ENCODE results near the gene GGA1. TPM values are rescaled to one million over a fixed set of nuclear protein-coding genes. Genes with fewer than 3 reads are reported as not detected.

Gene GGA1
- total RNA-seq, 1 donor from 2014 or later: 43.1 TPM

GRCh38 chr22:37640591-37641560 is 32.2 kb downstream of the GGA1 start:
- no peaks in the 10 kb centered on the region for H3K9me3 Mint-ChIP-seq (ENCODE audit: unreplicated experiment)
- H4K20me1 ChIP-seq (ENCODE audit: insufficient read depth, low read length): peaks cover 10% of the 10 kb centered on the region
- peaks cover 18% of the 10 kb centered on the region for H3K4me1 Mint-ChIP-seq (ENCODE audit: low read depth, unreplicated experiment)
- peaks cover 4% of the 10 kb centered on the region for H3K36me3 Mint-ChIP-seq (ENCODE audit: low read depth, unreplicated experiment)
- H3K27me3 Mint-ChIP-seq (ENCODE audit: low read depth, unreplicated experiment): no peaks in the 10 kb centered on the region
- no peaks in the 10 kb centered on the region for H3K9me3 ChIP-seq (ENCODE audit: insufficient read depth, low read depth, low read length)
- H3K27ac ChIP-seq (ENCODE audit: low read depth, low read length): no peak overlapping the region
- no peaks in the 10 kb centered on the region for H3K27me3 ChIP-seq (ENCODE audit: insufficient read depth, low read length)
- H3K4me1 ChIP-seq (ENCODE audit: insufficient read depth, low read length): peaks cover 27% of the 10 kb centered on the region
- H3K9ac ChIP-seq (ENCODE audit: low read length): peak overlapping the region; percentile 75
- FAIRE-seq (no peak), DNase-seq (ENCODE audit: low read depth) (no peak)
- H3K36me3 ChIP-seq (ENCODE audit: insufficient read depth, low read length): no peaks in the 10 kb centered on the region
- peak overlapping the region; percentile 57 for H3K4me3 ChIP-seq (ENCODE audit: insufficient read depth, low read depth, low read length)
- H3K79me2 ChIP-seq (ENCODE audit: insufficient read depth, low read length): peaks cover 4% of the 10 kb centered on the region
- TF ChIP-seq CTCF (IDR thresholded peaks at IDR 0.05; ENCODE audit: insufficient read depth, low read depth, low read length): no peak
- TF ChIP-seq EZH2 (IDR thresholded peaks at IDR 0.05; ENCODE audit: insufficient read depth, low read length): no peak
- H3K4me3 Mint-ChIP-seq (ENCODE audit: unreplicated experiment): peak overlapping the region; percentile 87
- H3K4me2 ChIP-seq (ENCODE audit: low read length): peak overlapping the region; percentile 97
- no peak overlapping the region for H3K27ac Mint-ChIP-seq (ENCODE audit: unreplicated experiment)
- H2AFZ ChIP-seq (ENCODE audit: low read depth, low read length): no peak overlapping the region

- no peak overlapping the region for H3K27ac Mint-ChIP-seq (ENCODE audit: unreplicated experiment)
- no peak overlapping the region for H2AFZ ChIP-seq (ENCODE audit: low read depth, low read length)
- no peaks in the 10 kb centered on the region for H3K27me3 ChIP-seq (ENCODE audit: insufficient read depth, low read length)
- no peaks in the 10 kb centered on the region for H3K36me3 ChIP-seq (ENCODE audit: insufficient read depth, low read length)
- no peak overlapping the region for H3K9ac ChIP-seq (ENCODE audit: low read length)
- H3K9me3 ChIP-seq (ENCODE audit: insufficient read depth, low read depth, low read length): no peaks in the 10 kb centered on the region
- no peak overlapping the region for H3K27ac ChIP-seq (ENCODE audit: low read depth, low read length)
- H3K4me3 ChIP-seq (ENCODE audit: insufficient read depth, low read depth, low read length): no peak overlapping the region
- peaks cover 20% of the 10 kb centered on the region for H3K4me1 ChIP-seq (ENCODE audit: insufficient read depth, low read length)
- H3K4me2 ChIP-seq (ENCODE audit: low read length): no peak overlapping the region
- TF ChIP-seq CTCF (IDR thresholded peaks at IDR 0.05; ENCODE audit: insufficient read depth, low read depth, low read length): no peak
- peaks cover 4% of the 10 kb centered on the region for H3K79me2 ChIP-seq (ENCODE audit: insufficient read depth, low read length)
- peaks cover 4% of the 10 kb centered on the region for H3K36me3 Mint-ChIP-seq (ENCODE audit: low read depth, unreplicated experiment)
- DNase-seq (ENCODE audit: low read depth): no peak
- peaks cover 18% of the 10 kb centered on the region for H3K4me1 Mint-ChIP-seq (ENCODE audit: low read depth, unreplicated experiment)
- FAIRE-seq: no peak
- no peak overlapping the region for H3K4me3 Mint-ChIP-seq (ENCODE audit: unreplicated experiment)
- H3K27me3 Mint-ChIP-seq (ENCODE audit: low read depth, unreplicated experiment): no peaks in the 10 kb centered on the region
- peaks cover 10% of the 10 kb centered on the region for H4K20me1 ChIP-seq (ENCODE audit: insufficient read depth, low read length)
- no peaks in the 10 kb centered on the region for H3K9me3 Mint-ChIP-seq (ENCODE audit: unreplicated experiment)
Observed at GRCh38 chr22:37641561-37641949, 32.9 kb downstream of the GGA1 start.

All from astrocyte (in vitro differentiated cells and primary cell).